Activated CD8-positive, alpha-beta memory T cell treated with anti-CD3 and anti-CD28 coated beads, Interleukin-2, amount 10 ng/mL, durations not matched to agents 7 days and 5 days (primary cell): ENCODE measurements around the gene MYRF. TPM values are rescaled to one million over a fixed set of nuclear protein-coding genes. Genes with fewer than 3 reads are reported as not detected.

Source experiments
- ATAC-seq: fragments of 150-1000 bp; cut with Tn5 transposase; one replicate; pipeline ENCODE4 v1.10.0; 2021; ENCODE audit warnings: moderate library complexity
- CTCF ChIA-PET: fragments of 350-600 bp; sonication (Branson Sonifier 250); formaldehyde crosslinking; loops from one replicate; lab custom pipeline; 2021; ENCODE audit warnings: antibody characterized with exemption; lab: Charles Lee
- DNase-seq: peaks from one replicate; pipeline ENCODE4 v3.0.0-alpha.2; 2020
- H3K27ac Mint-ChIP-seq: one replicate; pipeline ENCODE4 v1.8.0; 2021; ENCODE audit warnings: mild to moderate bottlenecking, mixed read lengths
- H3K27me3 Mint-ChIP-seq: one replicate; pipeline ENCODE4 v1.8.0; 2021; ENCODE audit warnings: mixed read lengths
- H3K36me3 Mint-ChIP-seq: one replicate; pipeline ENCODE4 v1.8.0; 2021; ENCODE audit warnings: mild to moderate bottlenecking, mixed read lengths
- H3K4me1 Mint-ChIP-seq: one replicate; pipeline ENCODE4 v1.8.0; 2021; ENCODE audit warnings: mixed read lengths
- H3K4me3 Mint-ChIP-seq: one replicate; pipeline ENCODE4 v1.8.0; 2021; ENCODE audit warnings: mild to moderate bottlenecking, moderate library complexity, mixed read lengths
- H3K9me3 Mint-ChIP-seq: one replicate; pipeline ENCODE4 v1.8.0; 2022; ENCODE audit warnings: low read depth, mixed read lengths
- total RNA-seq, 2 experiments: library from RNA; stranded (reverse); gene quantifications; one replicate each; pipeline ENCODE4 v1.2.3, GENCODE V29; 2021

Gene MYRF
- total RNA-seq, 2 experiments from 2014 or later = 2.1 to 2.2 TPM

DNA sequence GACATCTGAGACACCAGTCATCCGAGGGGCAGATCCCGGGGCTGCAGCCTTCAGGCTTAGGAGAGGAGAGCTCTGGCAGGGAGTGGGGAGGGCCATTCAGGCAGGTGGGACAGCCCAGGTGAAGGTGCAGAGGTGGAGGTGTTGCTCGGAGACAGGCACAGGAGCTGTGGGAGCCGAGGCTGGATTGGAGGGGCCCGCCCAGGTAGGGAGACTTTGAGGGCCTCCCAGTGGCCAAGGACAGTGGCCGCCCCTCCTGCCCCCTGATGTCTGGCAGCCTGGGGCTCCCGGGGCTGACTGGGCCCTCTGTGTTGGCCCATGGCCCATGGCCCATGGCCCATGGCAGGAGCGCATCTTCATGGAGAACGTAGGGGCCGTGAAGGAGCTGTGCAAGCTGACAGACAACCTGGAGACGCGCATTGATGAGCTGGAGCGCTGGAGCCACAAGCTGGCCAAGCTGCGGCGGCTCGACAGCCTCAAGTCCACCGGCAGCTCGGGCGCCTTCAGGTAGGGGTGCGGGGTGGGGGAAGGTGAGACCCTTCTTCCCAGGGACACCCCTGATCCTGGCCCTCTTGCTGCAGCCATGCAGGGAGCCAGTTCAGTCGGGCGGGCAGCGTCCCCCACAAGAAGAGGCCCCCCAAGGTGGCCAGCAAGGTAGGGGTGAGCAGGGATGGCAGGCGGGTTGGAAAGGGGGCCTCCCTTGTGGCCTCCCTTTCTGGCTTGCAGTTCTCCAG lies 26.6 kb downstream of the MYRF start:
- no peak for DNase-seq
- H3K9me3 Mint-ChIP-seq = no peaks in the 10 kb centered on the region
- H3K4me1 Mint-ChIP-seq = peaks cover 10% of the 10 kb centered on the region
- ATAC-seq = no peak
- no peak overlapping the region for H3K4me3 Mint-ChIP-seq
- CTCF ChIA-PET = interaction anchor here (1.3 kb wide), 2 partner anchors 46 to 303 kb away, joined by 3 to 4 read pairs; no protein-coding TSS in a partner anchor
- peaks cover 8% of the 10 kb centered on the region for H3K27me3 Mint-ChIP-seq
- H3K27ac Mint-ChIP-seq = no peak overlapping the region
- H3K36me3 Mint-ChIP-seq = no peaks in the 10 kb centered on the region

DNA sequence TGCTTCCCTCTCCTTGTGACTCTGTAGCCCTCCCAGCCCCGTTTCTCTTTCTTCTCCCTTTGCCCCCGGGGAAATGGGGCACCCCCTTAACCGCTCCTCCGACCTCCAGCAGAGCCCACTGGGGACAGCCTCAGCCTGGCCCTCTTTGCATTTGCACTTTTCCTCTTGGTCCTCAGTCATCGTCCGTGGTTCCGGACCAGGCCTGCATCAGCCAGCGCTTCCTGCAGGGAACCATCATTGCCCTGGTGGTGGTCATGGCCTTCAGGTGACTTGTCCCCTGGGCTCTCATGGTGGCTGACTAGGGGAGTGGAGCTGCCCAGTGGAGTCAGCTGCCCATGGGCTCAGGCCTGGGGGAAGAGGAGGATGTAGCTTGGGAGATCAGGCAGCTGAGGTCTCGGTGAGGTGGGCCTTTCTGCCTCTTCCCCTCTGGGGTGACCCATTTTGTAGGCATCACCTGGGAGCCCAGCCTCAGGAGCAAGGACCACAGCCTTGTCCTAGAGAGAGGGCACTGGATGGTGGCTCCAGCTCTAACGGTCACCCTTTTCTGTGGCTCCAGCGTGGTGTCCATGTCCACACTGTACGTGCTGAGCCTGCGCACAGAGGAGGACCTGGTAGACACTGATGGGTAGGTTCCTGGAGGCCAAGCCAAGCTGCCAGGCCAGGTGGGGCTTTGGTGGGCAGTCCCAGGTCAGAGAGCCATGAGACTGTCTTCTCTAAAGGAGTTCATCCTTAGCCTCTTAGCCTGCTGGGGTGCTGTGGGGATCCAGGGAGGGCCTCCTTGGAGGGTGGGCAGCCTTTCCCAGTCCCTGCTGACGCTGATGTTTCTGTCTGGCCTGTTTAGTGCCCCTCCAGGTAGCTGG lies 27.5 kb downstream of the MYRF start:
- Mint-ChIP-seq H3K4me3 (no peak overlapping the region), H3K36me3 (no peaks in the 10 kb centered on the region), H3K9me3 (no peaks in the 10 kb centered on the region), H3K27ac (no peak overlapping the region), H3K27me3 (peaks cover 8% of the 10 kb centered on the region), H3K4me1 (peaks cover 10% of the 10 kb centered on the region)
- ATAC-seq = no peak
- CTCF ChIA-PET = interaction anchor here (1.2 to 3.2 kb wide), 4 partner anchors 18 to 302 kb away, joined by 3 to 11 read pairs (median 4); no protein-coding TSS in a partner anchor
- no peak for DNase-seq

GRCh38 chr11:61780581-61781162 lies 28.2 kb downstream of the MYRF start:
- no peak for ATAC-seq
- no peak overlapping the region for H3K27ac Mint-ChIP-seq
- peaks cover 10% of the 10 kb centered on the region for H3K4me1 Mint-ChIP-seq
- CTCF ChIA-PET = interaction anchor here (1.2 to 3.2 kb wide), 3 partner anchors 9 to 33 kb away, joined by 3 to 11 read pairs (median 5); no protein-coding TSS in a partner anchor
- H3K36me3 Mint-ChIP-seq = no peaks in the 10 kb centered on the region
- H3K9me3 Mint-ChIP-seq = no peaks in the 10 kb centered on the region
- no peak for DNase-seq
- no peak overlapping the region for H3K4me3 Mint-ChIP-seq
- peaks cover 8% of the 10 kb centered on the region for H3K27me3 Mint-ChIP-seq

- CTCF ChIA-PET = interaction anchor here (0.9 to 3.2 kb wide), 4 partner anchors 8 to 34 kb away, joined by 3 to 11 read pairs (median 4); no protein-coding TSS in a partner anchor
These were observed 29.1 kb downstream of the MYRF start for GRCh38 chr11:61781585-61781984.

GRCh38 chr11:61782299-61782698 lies 29.9 kb downstream of the MYRF start:
- H3K36me3 Mint-ChIP-seq = no peaks in the 10 kb centered on the region
- H3K27ac Mint-ChIP-seq = no peak overlapping the region
- no peaks in the 10 kb centered on the region for H3K9me3 Mint-ChIP-seq
- H3K4me1 Mint-ChIP-seq = peaks cover 4% of the 10 kb centered on the region
- peaks cover 4% of the 10 kb centered on the region for H3K27me3 Mint-ChIP-seq
- ATAC-seq (no peak), DNase-seq (no peak)
- CTCF ChIA-PET = interaction anchor here (0.9 to 3.2 kb wide), 3 partner anchors 30 to 35 kb away, joined by 3 to 11 read pairs (median 3); no protein-coding TSS in a partner anchor
- H3K4me3 Mint-ChIP-seq = no peak overlapping the region

More at GRCh38 chr11:61781585-61781984, 29.1 kb downstream of the MYRF start:
- Mint-ChIP-seq H3K36me3 (no peaks in the 10 kb centered on the region), H3K27ac (no peak overlapping the region), H3K27me3 (peaks cover 5% of the 10 kb centered on the region), H3K4me1 (peaks cover 8% of the 10 kb centered on the region), H3K4me3 (no peak overlapping the region), H3K9me3 (no peaks in the 10 kb centered on the region)
- no peak for ATAC-seq
- DNase-seq = no peak

DNA sequence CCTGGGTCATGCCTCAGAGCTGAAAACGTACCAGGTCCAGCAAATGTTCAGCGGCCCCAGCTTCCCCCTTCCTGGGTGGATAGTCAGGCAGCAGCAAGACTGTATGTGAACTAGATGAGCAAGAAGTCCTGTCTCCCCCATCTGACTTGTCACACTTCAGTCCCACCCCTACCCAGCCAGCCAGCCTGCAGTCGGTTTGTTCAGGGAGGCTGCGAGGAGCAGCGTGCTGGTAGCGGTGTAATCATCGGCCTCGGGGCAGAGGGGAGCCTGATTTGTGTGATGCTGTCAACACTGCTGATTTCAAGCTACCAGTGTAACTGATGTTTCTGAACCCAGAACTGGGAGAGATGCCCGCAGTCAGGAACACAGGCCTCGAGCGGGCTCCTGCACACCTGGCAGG lies 30.4 kb downstream of the MYRF start:
- peaks cover 3% of the 10 kb centered on the region for H3K4me1 Mint-ChIP-seq
- no peak for ATAC-seq
- H3K4me3 Mint-ChIP-seq = no peak overlapping the region
- no peaks in the 10 kb centered on the region for H3K9me3 Mint-ChIP-seq
- no peak for DNase-seq
- peaks cover 3% of the 10 kb centered on the region for H3K27me3 Mint-ChIP-seq
- H3K27ac Mint-ChIP-seq = no peak overlapping the region
- CTCF ChIA-PET = interaction anchor here (0.9 to 3.2 kb wide), 3 partner anchors 30 to 35 kb away, joined by 3 to 11 read pairs (median 3); no protein-coding TSS in a partner anchor
- H3K36me3 Mint-ChIP-seq = no peaks in the 10 kb centered on the region

GRCh38 chr11:61783717-61784505 lies 31.5 kb downstream of the MYRF start:
- Mint-ChIP-seq H3K27me3 (no peaks in the 10 kb centered on the region), H3K36me3 (no peaks in the 10 kb centered on the region), H3K4me3 (no peak overlapping the region), H3K4me1 (no peaks in the 10 kb centered on the region), H3K9me3 (no peaks in the 10 kb centered on the region), H3K27ac (no peak overlapping the region)
- CTCF ChIA-PET = no interaction called here
- DNase-seq = no peak
- ATAC-seq = no peak

GRCh38 chr11:61784506-61784805 lies 32.0 kb downstream of the MYRF start:
- peak overlapping the region; percentile 11 for H3K27ac Mint-ChIP-seq
- no peaks in the 10 kb centered on the region for H3K36me3 Mint-ChIP-seq
- no peaks in the 10 kb centered on the region for H3K27me3 Mint-ChIP-seq
- DNase-seq (no peak), ATAC-seq (no peak)
- no peaks in the 10 kb centered on the region for H3K4me1 Mint-ChIP-seq
- no peak overlapping the region for H3K4me3 Mint-ChIP-seq
- no peaks in the 10 kb centered on the region for H3K9me3 Mint-ChIP-seq
- CTCF ChIA-PET = no interaction called here

GRCh38 chr11:61785837-61786402 lies 33.5 kb downstream of the MYRF start:
- no peak for ATAC-seq
- H3K36me3 Mint-ChIP-seq = peaks cover 7% of the 10 kb centered on the region
- H3K27ac Mint-ChIP-seq = no peak overlapping the region
- H3K9me3 Mint-ChIP-seq = no peaks in the 10 kb centered on the region
- no peak overlapping the region for H3K4me3 Mint-ChIP-seq
- no peaks in the 10 kb centered on the region for H3K27me3 Mint-ChIP-seq
- CTCF ChIA-PET = interaction anchor here (0.7 to 1.0 kb wide), 3 partner anchors 36 to 296 kb away, joined by 3 to 5 read pairs (median 4); no protein-coding TSS in a partner anchor
- peaks cover 5% of the 10 kb centered on the region for H3K4me1 Mint-ChIP-seq
- DNase-seq = no peak

GRCh38 chr11:61787928-61788491 lies 35.6 kb downstream of the MYRF start:
- ATAC-seq (no peak), DNase-seq (peak; percentile 49)
- Mint-ChIP-seq H3K27ac (no peak overlapping the region), H3K36me3 (peaks cover 16% of the 10 kb centered on the region), H3K4me1 (peaks cover 11% of the 10 kb centered on the region), H3K27me3 (no peaks in the 10 kb centered on the region), H3K9me3 (no peaks in the 10 kb centered on the region), H3K4me3 (no peak overlapping the region)
- CTCF ChIA-PET = interaction anchor here (1.0 to 1.9 kb wide), 8 partner anchors 10 to 294 kb away, joined by 3 to 7 read pairs (median 5); no protein-coding TSS in a partner anchor

- peak overlapping the region; percentile 100 for H3K27ac Mint-ChIP-seq
- no peaks in the 10 kb centered on the region for H3K9me3 Mint-ChIP-seq
- ATAC-seq = peak; percentile 32
- DNase-seq = peak; percentile 79
- CTCF ChIA-PET = interaction anchor here (1.3 to 13.1 kb wide), 10 partner anchors 20 to 316 kb away, joined by 3 to 173 read pairs (median 9); partner anchors contain the start of genes FADS1 and FADS3
- H3K4me3 Mint-ChIP-seq = peak overlapping the region; percentile 90
- no peaks in the 10 kb centered on the region for H3K27me3 Mint-ChIP-seq
- peaks cover 40% of the 10 kb centered on the region for H3K4me1 Mint-ChIP-seq
- H3K36me3 Mint-ChIP-seq = peaks cover 42% of the 10 kb centered on the region
These were observed 39.4 kb downstream of the MYRF start for GRCh38 chr11:61791737-61792309.
